Fibroblast of skin of left biceps (primary cell): ENCODE data around the gene ZNF689.

Experiments
- DNase-seq, 2 experiments: peaks; one replicate each; pipeline ENCODE4 v3.0.0-alpha.2; 2013; ENCODE audit warnings: low read depth in 2 of 2

The ZNF689 gene

GRCh38 chr16:30562021-30562420 lies 48.2 kb downstream of the ZNF689 start:
- DNase-seq: no peak

- DNase-seq: no peak
Measured at GRCh38 chr16:30561089-30561816, 48.9 kb downstream of the ZNF689 start.

- no peak for DNase-seq
Measured at GRCh38 chr16:30559690-30560089, 50.5 kb downstream of the ZNF689 start.

- DNase-seq: no peak
Measured at GRCh38 chr16:30558789-30559377, 51.3 kb downstream of the ZNF689 start.

GRCh38 chr16:30557957-30558788 lies 52.0 kb downstream of the ZNF689 start, which contains the start of gene ZNF764:
Gene ZNF764 (minus strand): TSS chr16:30558374. CDS start chr16:30558182, 192 bp downstream.
- DNase-seq: peak; percentile 95

- no peak for DNase-seq
Measured at GRCh38 chr16:30557707-30557956, 52.6 kb downstream of the ZNF689 start.

DNA sequence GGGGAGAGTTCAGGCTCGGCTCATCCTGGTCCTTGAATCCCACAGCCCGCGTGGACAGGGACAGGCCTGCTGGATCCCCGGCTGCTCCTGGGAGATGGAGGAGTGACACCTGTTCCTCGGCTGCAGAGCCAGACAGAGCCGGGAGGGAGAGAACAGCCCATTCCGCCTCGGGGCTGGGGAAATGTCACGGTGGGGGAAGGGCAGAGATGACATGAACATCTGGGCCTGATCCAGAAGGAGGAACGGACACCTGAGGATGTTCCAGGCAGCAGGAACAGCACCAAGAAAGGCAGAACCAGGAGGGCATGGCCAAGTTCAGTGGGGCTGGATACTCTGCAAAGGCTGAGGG lies 54.1 kb downstream of the ZNF689 start:
- DNase-seq: no peak

DNA sequence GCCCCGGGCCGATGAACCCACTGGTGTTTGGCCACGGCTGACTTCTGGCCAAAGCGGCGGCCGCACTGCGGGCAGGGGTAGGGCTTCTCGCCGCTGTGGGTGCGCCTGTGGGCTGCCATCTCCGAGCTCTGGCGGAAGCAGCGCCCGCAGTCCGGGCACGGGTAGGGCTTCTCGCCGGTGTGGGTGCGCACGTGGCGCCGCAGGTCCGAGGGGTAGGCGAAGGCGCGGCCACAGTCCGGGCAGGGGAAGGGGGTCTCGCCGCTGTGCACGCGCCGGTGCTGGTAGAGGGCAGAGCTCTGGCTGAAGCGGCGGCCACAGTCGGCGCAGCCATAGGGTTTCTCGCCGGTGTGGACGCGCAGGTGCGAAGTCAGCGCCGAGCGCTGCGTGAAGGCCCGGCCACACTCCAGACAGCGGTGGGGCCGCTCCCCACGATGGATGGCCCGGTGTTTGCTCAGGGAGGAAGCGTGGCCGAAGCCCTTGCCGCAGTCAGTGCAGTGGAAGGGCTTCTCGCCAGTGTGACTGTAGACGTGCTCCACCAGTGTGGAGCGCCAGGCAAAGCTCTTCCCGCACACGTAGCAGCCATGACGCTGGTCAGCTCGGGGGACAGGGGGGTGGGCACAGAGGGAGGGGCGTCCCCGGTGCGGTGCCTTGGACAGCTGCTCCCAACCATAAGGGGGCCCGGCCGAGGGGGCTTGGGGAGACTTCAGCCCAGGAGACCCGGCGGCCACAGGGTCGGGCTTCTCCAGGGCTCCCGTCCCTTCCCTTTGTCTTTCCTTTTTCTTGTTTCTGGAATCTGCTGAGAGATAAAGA lies 54.7 kb downstream of the ZNF689 start:
- DNase-seq: no peak

DNA sequence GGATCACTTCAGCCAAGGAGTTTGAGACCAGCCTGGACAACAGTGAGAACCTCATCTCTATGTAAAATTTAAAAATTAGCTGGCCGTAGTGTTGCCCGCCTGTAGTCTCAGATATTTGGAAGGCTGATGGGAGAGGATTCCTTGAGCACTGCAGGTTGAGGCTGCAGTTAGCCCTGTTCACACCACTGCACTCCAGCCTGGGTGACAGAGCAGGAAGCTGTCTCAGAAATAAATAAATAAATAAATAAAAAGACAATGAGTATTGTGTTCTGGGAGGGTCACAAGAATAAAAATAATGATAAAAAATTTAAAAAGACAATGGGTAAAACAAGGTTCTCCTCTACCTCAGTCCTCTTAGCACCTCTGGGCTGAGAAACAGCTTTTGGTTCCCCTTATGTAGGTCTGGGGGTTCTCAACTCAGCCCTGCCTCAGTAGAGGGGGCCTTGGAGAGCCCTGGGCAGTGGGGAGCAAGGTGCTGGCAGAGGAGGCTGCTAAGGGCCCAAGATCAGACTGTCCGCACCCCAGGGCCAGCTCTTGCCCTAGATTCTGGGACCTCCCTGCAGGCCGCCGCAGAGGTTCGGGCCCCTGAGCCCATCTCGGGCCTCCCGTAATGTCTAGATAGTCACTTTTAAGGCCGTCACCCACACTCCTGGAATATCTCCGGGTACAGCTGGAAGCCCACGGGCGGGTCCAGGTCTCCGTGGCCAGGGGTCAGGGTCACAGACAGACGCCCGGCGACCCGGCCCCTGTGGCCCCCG lies 55.5 kb downstream of the ZNF689 start:
- DNase-seq: no peak

DNA sequence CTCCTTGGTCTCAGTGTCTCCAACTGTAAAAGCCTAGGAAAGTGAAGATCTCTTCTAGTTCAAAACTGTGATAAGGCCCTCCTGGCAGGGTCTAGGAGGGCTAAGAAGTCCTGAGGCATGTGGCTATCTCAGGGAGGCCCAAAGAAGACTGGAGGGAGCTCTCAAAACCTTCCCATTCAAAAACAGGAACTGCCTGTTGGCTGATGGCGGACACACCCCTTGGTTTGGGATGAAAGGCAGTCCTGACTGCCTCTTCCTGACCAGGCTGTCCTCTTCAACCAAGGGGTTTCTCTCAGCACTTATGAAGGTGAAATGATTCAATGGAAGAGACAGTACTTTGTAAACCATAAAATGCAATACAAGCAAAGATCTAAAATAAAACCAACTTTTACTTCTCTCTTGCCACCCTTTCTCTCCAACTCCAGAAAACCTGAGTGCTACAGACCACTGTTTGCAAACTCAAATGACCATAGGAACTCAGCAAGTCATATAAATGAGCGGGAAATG lies 56.7 kb downstream of the ZNF689 start:
- DNase-seq: no peak

GRCh38 chr16:30552956-30553355 lies 57.2 kb downstream of the ZNF689 start:
- DNase-seq: no peak
